22Rv1 (cell line): Measurements from ENCODE around the gene CMTM2.

Experiments
- H3K27ac ChIP-seq: fragments of 450-650 bp; 2 replicates; pipeline ENCODE4 v1.5.1; 2017
- ZFX ChIP-seq: fragments of 450-650 bp; IDR thresholded peaks from 2 replicates; pipeline ENCODE4 v1.6.1; 2017; ENCODE audit warnings: antibody characterized with exemption, borderline replicate concordance
- TF ChIP-seq, protein P1 (sequence below): fragments of 450-650 bp; IDR thresholded peaks from 2 replicates; pipeline ENCODE4 v1.5.1; 2017; ENCODE audit warnings: mild to moderate bottlenecking

CMTM2 gene

DNA sequence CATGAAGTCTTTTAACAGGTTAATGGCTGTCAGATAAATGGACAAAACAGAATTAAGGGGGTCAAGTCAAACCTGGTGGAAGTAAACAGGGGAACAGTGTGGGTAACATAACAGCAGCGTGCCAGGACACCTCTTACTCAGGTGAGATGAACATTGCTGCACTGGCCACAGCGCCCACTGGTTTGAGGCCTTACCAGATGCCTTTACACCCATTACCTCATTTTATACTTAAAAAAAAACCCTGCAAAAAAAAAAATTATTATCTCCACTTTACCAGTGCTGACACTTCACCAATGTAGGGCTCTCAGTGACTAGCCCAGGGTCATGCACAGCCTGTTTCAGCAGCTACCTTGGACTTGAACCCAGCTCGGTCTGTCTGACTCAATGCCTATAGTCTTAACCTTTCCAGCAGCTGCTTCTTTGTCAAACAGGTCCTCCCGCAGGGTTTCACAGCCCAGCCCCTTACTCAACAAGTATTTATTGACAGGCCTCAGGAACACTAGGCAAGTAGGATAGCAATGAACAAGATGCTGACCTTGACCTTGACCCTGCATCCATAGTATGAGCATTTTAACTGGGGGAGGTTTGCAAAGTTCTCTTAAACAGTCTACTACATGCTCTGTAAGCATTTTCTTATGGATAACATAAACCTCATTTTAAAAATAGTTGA, 55.4 kb downstream of the CMTM2 start:
- TF ChIP-seq, protein P1, sequence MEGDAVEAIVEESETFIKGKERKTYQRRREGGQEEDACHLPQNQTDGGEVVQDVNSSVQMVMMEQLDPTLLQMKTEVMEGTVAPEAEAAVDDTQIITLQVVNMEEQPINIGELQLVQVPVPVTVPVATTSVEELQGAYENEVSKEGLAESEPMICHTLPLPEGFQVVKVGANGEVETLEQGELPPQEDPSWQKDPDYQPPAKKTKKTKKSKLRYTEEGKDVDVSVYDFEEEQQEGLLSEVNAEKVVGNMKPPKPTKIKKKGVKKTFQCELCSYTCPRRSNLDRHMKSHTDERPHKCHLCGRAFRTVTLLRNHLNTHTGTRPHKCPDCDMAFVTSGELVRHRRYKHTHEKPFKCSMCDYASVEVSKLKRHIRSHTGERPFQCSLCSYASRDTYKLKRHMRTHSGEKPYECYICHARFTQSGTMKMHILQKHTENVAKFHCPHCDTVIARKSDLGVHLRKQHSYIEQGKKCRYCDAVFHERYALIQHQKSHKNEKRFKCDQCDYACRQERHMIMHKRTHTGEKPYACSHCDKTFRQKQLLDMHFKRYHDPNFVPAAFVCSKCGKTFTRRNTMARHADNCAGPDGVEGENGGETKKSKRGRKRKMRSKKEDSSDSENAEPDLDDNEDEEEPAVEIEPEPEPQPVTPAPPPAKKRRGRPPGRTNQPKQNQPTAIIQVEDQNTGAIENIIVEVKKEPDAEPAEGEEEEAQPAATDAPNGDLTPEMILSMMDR = no peak
- TF ChIP-seq ZFX = no peak
- no peak overlapping the region for H3K27ac ChIP-seq

DNA sequence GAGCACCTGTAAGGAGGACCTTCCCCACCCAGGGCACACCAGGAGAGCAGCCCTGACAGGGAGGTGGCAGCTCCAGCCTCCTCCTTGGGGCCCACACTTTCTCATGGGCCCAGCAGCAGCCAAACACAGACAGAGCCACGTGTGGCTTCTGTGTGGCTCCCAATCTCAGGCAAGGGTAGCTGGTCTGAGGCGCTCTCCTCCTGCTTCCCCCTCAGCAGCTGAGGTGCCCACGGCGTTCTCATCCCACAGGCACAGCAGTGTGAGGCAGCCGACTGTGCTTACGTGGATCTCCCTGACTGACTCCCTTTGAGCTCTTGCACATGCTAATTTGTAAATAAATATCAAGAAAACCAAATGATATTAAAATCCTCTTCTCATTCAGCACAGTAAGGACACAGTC, 56.1 kb downstream of the CMTM2 start:
- TF ChIP-seq, protein P1 = no peak
- TF ChIP-seq ZFX = no peak
- no peak overlapping the region for H3K27ac ChIP-seq

DNA sequence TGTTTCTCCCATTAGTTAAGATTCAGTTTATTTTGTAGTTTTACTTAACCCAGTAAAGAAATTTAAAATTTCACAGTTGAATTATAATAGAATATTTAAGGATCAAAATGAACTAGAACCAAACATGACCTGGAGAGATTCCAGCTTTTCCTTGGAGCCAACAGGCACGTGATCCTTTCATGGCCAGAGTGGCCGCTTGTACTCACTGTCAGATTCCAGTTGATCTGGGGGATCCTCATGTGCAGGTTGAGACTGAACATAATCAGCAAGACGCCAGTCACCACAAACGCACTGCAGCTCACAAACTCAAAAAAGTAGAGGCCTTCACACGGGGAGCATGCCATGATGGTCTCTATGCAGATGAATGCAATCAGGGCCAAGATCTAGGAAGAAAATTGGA, 56.9 kb downstream of the CMTM2 start:
- H3K27ac ChIP-seq = no peak overlapping the region
- no peak for TF ChIP-seq ZFX

DNA sequence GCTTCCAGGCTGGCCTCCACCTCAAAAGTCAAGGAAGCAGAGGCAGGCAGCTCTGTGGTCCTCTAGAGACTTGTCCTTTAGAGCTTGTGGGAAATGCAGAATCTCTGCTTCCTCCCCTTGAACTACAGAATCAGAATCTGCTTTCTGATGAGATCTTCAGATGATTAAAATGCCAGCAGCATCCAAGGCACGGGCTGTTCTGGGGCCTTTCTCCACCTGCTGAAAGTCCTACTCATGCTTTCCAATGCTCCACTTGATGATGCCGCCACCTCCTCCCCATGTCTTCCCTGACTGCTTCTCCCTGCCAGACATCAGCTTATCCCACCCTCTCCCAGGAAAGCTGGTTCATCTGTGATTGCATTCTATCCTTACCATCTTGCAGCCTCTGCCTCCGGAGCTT, 58.5 kb downstream of the CMTM2 start:
- no peak overlapping the region for H3K27ac ChIP-seq
- no peak for TF ChIP-seq ZFX
- TF ChIP-seq, protein P1 = no peak
